ENCODE results near the gene XRRA1. TPM values are rescaled to one million over a fixed set of nuclear protein-coding genes. Genes with fewer than 3 reads are reported as not detected.
"Not testable (repeated sequence)": the region's sequence is repeated elsewhere in the genome, so short reads cannot be mapped to it uniquely, and the experiment has no call there.

Gene XRRA1
- total RNA-seq, 1 experiment from 2014 or later = 26.0 TPM

GRCh38 chr11:74925281-74925680 is 23.6 kb downstream of the XRRA1 start:
- no peak for DNase-seq (ENCODE audit: low read depth)
- in situ Hi-C loops (cut with HindIII; ENCODE audit: low pct_unique_long_range_greater_than_20kb, low sequenced_read_pairs) = no loop called here

DNA sequence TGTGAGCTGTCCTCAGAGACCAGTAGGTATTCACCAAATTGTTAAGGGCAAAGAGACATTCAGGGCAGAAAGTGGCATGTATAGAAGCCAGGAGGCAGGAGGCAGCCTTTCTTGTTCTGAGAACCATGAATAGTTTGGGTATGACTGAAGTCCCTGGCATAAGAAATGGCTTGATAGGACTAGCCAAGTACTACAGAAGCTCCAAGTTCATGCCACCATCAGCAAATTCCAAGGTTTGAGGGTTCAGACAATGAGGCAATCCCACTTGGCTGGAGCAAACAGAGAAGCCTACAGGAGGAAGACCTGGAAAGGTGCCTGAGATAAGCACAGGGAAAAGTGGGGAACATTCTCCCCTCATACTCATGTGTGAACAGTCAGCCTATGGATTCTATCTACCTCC is 25.8 kb downstream of the XRRA1 start:
- DNase-seq (ENCODE audit: low read depth) = no peak
- in situ Hi-C loops (cut with HindIII; ENCODE audit: low pct_unique_long_range_greater_than_20kb, low sequenced_read_pairs) = no loop called here

DNA sequence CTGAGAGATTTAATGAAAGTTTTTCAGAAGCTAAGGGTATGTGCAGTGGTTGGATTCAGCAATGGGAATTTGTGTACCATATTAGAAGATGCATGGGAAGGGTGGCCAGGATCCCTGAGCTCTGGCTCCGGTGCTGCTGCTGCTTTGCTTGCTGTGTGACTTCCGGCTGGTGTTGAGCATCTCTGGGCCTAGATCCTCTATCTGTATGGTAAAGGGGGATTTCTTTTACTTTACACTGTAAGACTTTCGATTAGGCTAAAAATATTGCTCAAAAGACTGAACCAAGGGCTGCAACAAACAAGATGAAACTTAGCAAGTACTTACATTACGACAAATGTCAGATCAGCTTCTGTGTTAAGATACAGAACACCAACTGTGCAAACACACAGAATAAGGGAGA is 39.1 kb downstream of the XRRA1 start:
- in situ Hi-C loops (cut with HindIII; ENCODE audit: low pct_unique_long_range_greater_than_20kb, low sequenced_read_pairs) = no loop called here
- DNase-seq (ENCODE audit: low read depth) = no peak

GRCh38 chr11:74909385-74909784 is 39.5 kb downstream of the XRRA1 start:
- DNase-seq (ENCODE audit: low read depth) = no peak
- in situ Hi-C loops (cut with HindIII; ENCODE audit: low pct_unique_long_range_greater_than_20kb, low sequenced_read_pairs) = no loop called here

DNA sequence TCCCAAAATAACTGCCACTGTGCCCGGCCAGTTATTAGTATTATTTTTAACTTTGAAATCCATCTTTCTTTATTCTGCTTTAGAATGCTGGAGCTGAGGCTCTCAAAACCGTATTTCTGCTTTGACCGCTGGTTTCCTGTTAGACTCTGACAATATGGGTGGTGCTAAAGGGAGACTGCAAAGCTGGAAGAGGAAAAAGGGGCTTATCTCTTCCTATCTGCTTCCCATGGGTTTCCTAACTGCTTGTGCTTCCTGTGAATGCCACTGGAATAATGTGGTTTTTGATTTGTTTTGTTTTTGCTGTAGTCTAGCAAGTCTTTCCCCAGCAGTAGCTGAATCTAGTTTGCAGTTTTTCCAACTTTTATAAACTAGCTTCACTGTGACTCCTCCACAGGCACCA is 43.6 kb downstream of the XRRA1 start:
- in situ Hi-C loops (cut with HindIII; ENCODE audit: low pct_unique_long_range_greater_than_20kb, low sequenced_read_pairs) = no loop called here
- no peak for DNase-seq (ENCODE audit: low read depth)

DNA sequence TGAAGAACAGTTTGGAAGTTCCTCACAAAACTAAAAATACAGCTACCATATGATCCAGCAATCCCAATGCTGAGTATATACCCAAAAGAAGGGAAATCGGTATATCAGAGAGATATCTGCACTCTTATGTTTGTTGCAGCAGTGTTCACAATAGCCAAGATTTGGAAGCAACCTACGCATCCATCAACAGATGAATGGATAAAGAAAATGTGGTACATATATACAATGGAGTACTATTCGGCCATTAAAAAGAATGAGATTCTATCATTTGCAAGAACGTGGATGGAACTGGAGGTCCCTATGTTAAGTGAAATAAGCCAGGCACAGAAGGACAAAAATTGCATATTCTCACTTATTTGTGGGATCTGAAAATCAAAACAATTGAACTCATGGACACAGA is 46.5 kb downstream of the XRRA1 start:
- in situ Hi-C loops (cut with HindIII; ENCODE audit: low pct_unique_long_range_greater_than_20kb, low sequenced_read_pairs) = no loop called here
- DNase-seq (ENCODE audit: low read depth) = no peak

DNA sequence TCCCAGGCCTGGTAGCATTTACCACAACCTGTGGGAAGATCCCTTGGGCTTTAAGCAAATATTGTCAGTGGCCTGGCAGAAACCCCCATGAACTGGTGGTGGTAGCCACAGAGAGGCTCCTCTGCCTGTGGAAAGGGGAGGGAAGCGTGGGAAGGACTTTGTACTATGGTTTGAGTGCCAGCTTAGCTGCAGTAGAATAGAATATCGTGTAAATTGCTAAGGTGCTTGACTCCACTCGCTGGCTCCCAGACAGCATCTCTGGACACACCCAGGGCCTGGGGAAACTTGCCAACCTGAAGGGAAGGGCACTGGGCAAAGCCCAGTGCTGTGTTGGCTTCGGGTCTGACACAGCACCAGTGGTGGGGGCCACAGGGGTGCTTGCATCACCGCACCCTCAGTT is 52.6 kb downstream of the XRRA1 start:
- in situ Hi-C loops (cut with HindIII; ENCODE audit: low pct_unique_long_range_greater_than_20kb, low sequenced_read_pairs) = no loop called here
- DNase-seq (ENCODE audit: low read depth) = no peak

DNA sequence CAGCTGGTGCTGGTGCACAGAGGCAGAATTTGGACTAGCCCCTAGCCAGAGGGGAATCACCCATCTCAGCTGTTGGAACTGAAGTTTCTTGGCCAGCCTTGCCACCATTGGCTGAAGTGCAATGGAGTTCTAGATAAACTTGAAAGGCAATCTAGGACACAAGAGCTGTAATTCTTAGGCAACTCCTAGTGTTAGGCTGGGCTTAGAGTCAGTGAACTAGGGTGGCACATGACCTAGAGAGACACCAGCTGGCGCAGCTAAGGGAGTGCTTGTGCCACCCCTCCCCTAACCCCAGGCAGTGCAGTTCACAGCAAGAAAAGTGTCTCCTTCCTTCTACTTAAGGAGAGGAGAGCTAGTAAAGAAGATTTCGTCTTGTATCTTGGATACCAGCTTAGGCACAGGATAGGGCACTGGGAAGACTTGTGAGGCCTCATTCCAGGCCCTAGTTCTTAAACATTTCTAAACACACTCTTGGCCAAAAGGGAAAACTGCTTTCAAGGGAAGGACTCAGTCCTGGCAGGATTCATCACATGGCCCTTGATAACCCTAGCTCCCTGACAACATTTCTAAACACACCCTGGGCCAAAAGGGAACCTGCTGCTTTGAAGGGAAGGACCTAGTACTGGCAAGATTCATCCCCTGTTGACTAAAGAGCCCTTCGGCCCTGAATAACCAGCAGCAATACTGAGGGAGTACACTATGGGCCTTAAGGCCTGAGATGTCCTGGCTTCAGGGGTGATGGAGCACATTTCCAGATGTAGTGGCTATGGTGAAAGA is 53.4 kb downstream of the XRRA1 start:
- no peak for DNase-seq (ENCODE audit: low read depth)
- in situ Hi-C loops (cut with HindIII; ENCODE audit: low pct_unique_long_range_greater_than_20kb, low sequenced_read_pairs) = no loop called here

GRCh38 chr11:74893015-74893414 is 55.9 kb downstream of the XRRA1 start:
- in situ Hi-C loops (cut with HindIII; ENCODE audit: low pct_unique_long_range_greater_than_20kb, low sequenced_read_pairs); DNase-seq (ENCODE audit: low read depth): not testable (repeated sequence)

DNA sequence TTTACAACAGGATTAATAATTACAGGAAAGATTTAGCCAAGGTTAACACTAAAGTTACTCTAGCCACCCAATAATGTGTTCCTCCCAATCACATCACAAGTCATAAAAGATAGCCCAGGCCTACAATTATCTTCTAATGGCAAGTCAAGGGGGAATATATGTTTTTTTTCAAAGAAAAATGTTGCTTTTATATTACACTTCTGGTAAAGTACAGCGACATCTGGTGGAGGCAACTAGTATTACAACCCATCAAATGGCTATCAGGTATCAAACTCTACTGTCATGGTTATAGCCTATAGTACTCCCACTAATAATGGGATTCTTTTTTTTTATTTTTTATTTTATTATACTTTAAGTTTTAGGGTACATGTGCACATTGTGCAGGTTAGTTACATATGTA is 71.8 kb downstream of the XRRA1 start:
- DNase-seq (ENCODE audit: low read depth) = no peak
- in situ Hi-C loops (cut with HindIII; ENCODE audit: low pct_unique_long_range_greater_than_20kb, low sequenced_read_pairs) = no loop called here

DNA sequence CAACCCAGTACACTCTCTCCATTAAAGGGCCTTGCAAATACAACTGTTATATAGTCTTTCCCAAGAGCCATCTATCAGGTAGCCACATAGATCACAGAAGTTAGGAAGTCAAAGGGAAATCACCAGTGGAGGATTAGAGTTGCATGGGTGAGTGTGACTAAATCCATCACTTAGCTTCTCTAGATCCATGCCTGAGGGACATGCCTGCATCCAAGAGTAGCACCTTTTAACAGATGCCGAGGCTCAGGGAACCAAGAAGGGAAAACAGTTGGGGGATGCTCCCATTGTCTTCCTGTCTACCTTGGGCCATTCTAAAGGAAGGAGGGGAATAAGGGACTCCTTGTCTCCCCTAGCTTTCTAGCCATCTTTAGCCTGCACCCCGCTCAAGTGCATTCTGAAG is 77.9 kb downstream of the XRRA1 start:
- in situ Hi-C loops (cut with HindIII; ENCODE audit: low pct_unique_long_range_greater_than_20kb, low sequenced_read_pairs) = no loop called here
- no peak for DNase-seq (ENCODE audit: low read depth)

GRCh38 chr11:74870485-74870884 is 78.4 kb downstream of the XRRA1 start:
- in situ Hi-C loops (cut with HindIII; ENCODE audit: low pct_unique_long_range_greater_than_20kb, low sequenced_read_pairs) = no loop called here
- DNase-seq (ENCODE audit: low read depth) = no peak

DNA sequence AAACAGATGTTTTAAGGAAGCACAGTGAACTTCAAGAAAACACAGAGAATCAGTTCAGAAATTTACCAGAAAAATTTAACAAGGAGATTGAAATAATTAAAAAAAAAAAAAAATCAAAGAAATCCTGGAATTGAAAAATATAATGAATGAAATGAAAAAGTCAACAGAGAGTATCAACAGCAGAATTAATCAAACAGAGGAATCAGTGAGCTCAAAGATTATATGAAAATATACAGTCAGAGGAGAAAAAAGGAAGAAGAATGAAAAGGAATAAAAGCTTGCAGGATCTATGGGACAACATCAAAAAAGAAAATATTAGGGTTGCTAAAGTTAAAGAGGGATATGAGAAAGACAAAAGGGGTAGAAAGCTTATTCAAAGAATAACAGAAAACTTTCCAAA is 82.3 kb downstream of the XRRA1 start:
- no peak for DNase-seq (ENCODE audit: low read depth)
- in situ Hi-C loops (cut with HindIII; ENCODE audit: low pct_unique_long_range_greater_than_20kb, low sequenced_read_pairs) = no loop called here

DNA sequence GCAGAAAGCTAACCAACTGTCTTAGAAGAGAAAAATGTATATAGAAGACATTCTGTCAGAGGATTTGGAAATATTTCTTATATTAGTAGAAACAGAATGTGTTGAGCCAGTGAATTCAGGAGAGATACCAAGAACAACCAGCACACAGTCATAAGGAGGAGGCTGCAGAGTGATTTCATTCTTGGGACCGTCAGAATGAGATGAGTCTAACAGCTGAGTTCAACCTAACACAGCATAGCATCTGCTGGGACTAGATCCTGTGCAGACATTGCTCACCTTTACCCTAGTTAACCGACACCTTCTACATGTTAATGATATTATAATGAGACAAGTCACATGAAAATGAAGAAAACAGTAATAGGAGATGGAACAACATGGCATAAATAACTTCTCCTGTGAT is 85.5 kb downstream of the XRRA1 start:
- no peak for DNase-seq (ENCODE audit: low read depth)
- in situ Hi-C loops (cut with HindIII; ENCODE audit: low pct_unique_long_range_greater_than_20kb, low sequenced_read_pairs) = no loop called here

GRCh38 chr11:74860743-74861142 is 88.1 kb downstream of the XRRA1 start:
- DNase-seq (ENCODE audit: low read depth) = no peak
- in situ Hi-C loops (cut with HindIII; ENCODE audit: low pct_unique_long_range_greater_than_20kb, low sequenced_read_pairs) = no loop called here

DNA sequence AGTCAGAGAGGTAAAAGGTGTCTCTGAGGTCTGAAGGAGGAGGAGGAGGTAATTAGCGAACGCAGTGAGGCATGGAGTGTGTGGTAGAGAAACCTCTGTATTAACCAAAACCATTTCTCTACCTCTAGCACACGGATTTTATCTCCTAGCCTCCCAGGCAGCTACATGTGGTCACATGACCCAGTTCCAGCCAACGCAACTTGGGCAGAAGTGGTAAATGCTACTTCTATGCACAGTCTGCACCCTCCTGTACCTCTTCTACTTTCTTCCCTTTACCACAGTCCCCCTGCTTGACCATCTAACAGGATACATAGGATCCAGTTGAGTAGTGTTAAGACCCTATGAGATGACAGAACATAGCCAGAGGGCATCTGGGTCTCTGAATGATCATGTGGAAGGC is 95.7 kb downstream of the XRRA1 start:
- in situ Hi-C loops (cut with HindIII; ENCODE audit: low pct_unique_long_range_greater_than_20kb, low sequenced_read_pairs) = no loop called here
- no peak for DNase-seq (ENCODE audit: low read depth)

DNA sequence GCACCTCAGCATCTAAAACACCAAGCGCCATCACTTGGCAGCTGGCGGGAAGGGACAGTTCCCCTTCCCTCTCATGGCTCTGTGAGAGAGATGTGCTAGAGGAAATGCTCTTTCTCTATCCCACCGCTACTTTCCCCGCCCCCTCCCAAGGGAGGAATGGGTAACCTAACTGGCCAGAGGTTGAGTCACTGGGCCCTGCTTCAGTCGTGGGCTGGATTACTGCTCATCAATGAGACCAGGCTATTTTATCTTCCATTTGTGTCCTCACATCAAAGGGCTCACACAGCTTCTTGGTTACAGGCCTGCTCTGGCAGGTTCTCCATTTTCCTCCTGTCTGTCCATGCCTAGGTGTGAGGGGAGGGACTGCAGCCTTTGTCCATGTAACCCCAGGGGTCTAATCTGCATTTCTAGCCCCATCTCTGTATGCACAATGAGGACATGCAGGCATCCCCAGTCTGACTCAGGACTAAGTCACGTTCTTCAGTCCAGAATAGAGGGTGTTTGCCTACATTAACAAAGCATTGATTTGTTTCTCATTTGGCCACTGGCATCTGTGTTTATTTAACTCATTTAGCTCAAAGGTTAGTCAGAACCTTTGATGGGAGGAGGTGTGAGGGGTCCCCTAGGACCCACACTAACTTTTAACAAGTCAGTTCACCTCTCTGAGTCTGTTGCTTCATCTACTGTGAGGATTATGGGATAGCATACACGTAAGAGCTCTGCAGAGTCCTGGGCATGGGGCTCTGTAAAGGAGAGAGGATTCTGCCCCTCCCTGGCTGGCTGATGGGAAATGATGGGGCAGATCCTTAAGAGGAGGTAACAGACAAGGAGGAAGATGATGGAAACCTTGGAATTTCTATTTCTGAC is 99.1 kb downstream of the XRRA1 start:
- in situ Hi-C loops (cut with HindIII; ENCODE audit: low pct_unique_long_range_greater_than_20kb, low sequenced_read_pairs) = no loop called here
- no peak for DNase-seq (ENCODE audit: low read depth)

GRCh38 chr11:74847895-74848294 is 101.0 kb downstream of the XRRA1 start:
- no peak for DNase-seq (ENCODE audit: low read depth)
- in situ Hi-C loops (cut with HindIII; ENCODE audit: low pct_unique_long_range_greater_than_20kb, low sequenced_read_pairs) = no loop called here

- DNase-seq (ENCODE audit: low read depth) = no peak
Observed at GRCh38 chr11:74847395-74847794, 101.5 kb downstream of the XRRA1 start.

GRCh38 chr11:74846770-74847169 is 102.1 kb downstream of the XRRA1 start:
- in situ Hi-C loops (cut with HindIII; ENCODE audit: low pct_unique_long_range_greater_than_20kb, low sequenced_read_pairs) = no loop called here
- no peak for DNase-seq (ENCODE audit: low read depth)

More at GRCh38 chr11:74847395-74847794, 101.5 kb downstream of the XRRA1 start:
- in situ Hi-C loops (cut with HindIII; ENCODE audit: low pct_unique_long_range_greater_than_20kb, low sequenced_read_pairs) = no loop called here
